DND-41 (cell line): ENCODE measurements around the gene SPEG.

Source experiments
- ATAC-seq: fragments of 200-7000 bp; cut with Tn5 transposase; 3 replicates; pipeline ENCODE4 v1.9.1; 2021; ENCODE audit warnings: low read depth; ENCODE audit not compliant: insufficient read depth
- DNase-seq: peaks from one replicate; pipeline ENCODE4 v3.0.0-alpha.2; 2020
- H2AFZ ChIP-seq: 2 replicates; pipeline ENCODE4 v1.6.0; 2012; ENCODE audit warnings: low read depth, low read length
- H3K27ac ChIP-seq: 2 replicates; pipeline ENCODE4 v1.5.1; 2012; ENCODE audit warnings: low read length, inconsistent platforms
- H3K27me3 ChIP-seq: fragments of 200-600 bp; sonication (generic); 2 replicates; pipeline ENCODE4 v1.6.0; 2012; ENCODE audit warnings: low read length, mild to moderate bottlenecking, inconsistent platforms; ENCODE audit not compliant: insufficient read depth, poor library complexity
- H3K36me3 ChIP-seq: 2 replicates; pipeline ENCODE4 v1.5.1; 2012; ENCODE audit warnings: low read length, inconsistent platforms; ENCODE audit not compliant: insufficient read depth
- H3K4me1 ChIP-seq: 2 replicates; pipeline ENCODE4 v1.5.1; 2012; ENCODE audit warnings: mild to moderate bottlenecking, low read length; ENCODE audit not compliant: insufficient read depth
- H3K4me2 ChIP-seq: 2 replicates; pipeline ENCODE4 v1.6.0; 2012; ENCODE audit warnings: mild to moderate bottlenecking, moderate library complexity, low read length, inconsistent platforms; ENCODE audit not compliant: insufficient read depth
- H3K4me3 ChIP-seq, 2 experiments: fragments of 200-600 bp in 1 of 2; shearing (Covaris generic) in 1 of 2; 2 replicates each; pipeline ENCODE4 v1.5.1; 2012 to 2016; ENCODE audit warnings: inconsistent platforms in 2 of 2, low read length in 2 of 2, mild to moderate bottlenecking in 2 of 2, low read depth in 1 of 2, moderate library complexity in 1 of 2
- H3K79me2 ChIP-seq: 2 replicates; pipeline ENCODE4 v1.6.0; 2012; ENCODE audit warnings: low read length, inconsistent platforms; ENCODE audit not compliant: insufficient read depth
- H3K9ac ChIP-seq: 2 replicates; pipeline ENCODE4 v1.6.0; 2012; ENCODE audit warnings: low read depth, mild to moderate bottlenecking, inconsistent platforms, low read length, moderate library complexity
- H3K9me3 ChIP-seq: 2 replicates; pipeline ENCODE4 v1.5.1; 2012; ENCODE audit warnings: low read length, moderate library complexity, mild to moderate bottlenecking, inconsistent platforms; ENCODE audit not compliant: insufficient read depth, severe bottlenecking
- H4K20me1 ChIP-seq: 2 replicates; pipeline ENCODE4 v1.6.0; 2012; ENCODE audit warnings: low read length; ENCODE audit not compliant: insufficient read depth
- EZH2 ChIP-seq: IDR thresholded peaks from 3 replicates; pipeline ENCODE4 v1.6.1; 2012; ENCODE audit warnings: borderline replicate concordance, low read depth, mild to moderate bottlenecking, moderate library complexity, low read length, inconsistent platforms; ENCODE audit not compliant: severe bottlenecking
- TF ChIP-seq, protein P1 (sequence below): IDR thresholded peaks from 2 replicates; pipeline ENCODE4 v1.5.1; 2012; ENCODE audit warnings: borderline replicate concordance, low read length, moderate library complexity, mild to moderate bottlenecking; ENCODE audit not compliant: poor library complexity, severe bottlenecking; ENCODE audit errors: extremely low read depth

Gene SPEG

DNA sequence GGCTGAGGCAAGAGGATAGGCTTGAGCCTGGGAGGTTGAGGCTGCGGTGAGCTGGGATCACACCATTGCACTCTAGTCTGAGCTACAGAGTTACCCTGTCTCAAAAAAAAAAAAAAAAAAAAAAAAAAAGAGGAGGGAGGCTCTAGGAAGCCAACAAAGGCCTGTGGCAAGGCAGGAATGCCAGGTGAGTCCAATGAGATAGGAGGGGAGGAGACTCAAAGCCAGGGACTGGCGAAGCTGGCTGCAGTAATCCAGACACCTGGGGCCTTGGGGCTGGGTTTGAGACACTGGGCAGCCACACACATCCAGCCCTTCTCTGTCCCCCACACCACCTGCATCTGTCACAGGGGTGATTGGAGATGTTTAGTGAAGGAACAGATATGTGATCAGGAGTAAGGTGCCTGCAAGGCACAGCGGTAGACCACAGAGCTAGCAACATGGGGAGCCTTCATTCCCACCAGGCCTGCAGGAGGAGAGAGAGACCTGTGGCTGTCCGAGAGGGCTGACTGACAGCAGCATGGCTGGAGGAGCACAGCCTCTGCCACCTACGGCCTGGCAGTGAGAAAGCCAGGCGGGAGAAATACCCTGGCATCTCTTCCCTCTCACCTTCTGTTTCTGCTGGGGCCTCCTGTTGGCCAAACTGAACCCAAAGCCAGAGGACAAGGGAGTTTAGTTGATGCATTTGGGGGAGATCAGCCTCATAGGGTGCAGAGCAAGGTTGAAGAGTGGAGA is 99.5 kb downstream of the SPEG start:
- no peak overlapping the region for H3K4me3 ChIP-seq
- H3K9me3 ChIP-seq: no peaks in the 10 kb centered on the region
- TF ChIP-seq, protein P1, sequence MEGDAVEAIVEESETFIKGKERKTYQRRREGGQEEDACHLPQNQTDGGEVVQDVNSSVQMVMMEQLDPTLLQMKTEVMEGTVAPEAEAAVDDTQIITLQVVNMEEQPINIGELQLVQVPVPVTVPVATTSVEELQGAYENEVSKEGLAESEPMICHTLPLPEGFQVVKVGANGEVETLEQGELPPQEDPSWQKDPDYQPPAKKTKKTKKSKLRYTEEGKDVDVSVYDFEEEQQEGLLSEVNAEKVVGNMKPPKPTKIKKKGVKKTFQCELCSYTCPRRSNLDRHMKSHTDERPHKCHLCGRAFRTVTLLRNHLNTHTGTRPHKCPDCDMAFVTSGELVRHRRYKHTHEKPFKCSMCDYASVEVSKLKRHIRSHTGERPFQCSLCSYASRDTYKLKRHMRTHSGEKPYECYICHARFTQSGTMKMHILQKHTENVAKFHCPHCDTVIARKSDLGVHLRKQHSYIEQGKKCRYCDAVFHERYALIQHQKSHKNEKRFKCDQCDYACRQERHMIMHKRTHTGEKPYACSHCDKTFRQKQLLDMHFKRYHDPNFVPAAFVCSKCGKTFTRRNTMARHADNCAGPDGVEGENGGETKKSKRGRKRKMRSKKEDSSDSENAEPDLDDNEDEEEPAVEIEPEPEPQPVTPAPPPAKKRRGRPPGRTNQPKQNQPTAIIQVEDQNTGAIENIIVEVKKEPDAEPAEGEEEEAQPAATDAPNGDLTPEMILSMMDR: no peak
- H3K27me3 ChIP-seq: peaks cover 16% of the 10 kb centered on the region
- no peak overlapping the region for H3K4me2 ChIP-seq
- H3K9ac ChIP-seq: no peak overlapping the region
- no peaks in the 10 kb centered on the region; the same call in 1 of the 2 replicates for H3K36me3 ChIP-seq
- ATAC-seq (no peak), DNase-seq (no peak)
- H3K4me1 ChIP-seq: no peaks in the 10 kb centered on the region
- no peak overlapping the region for H2AFZ ChIP-seq
- no peaks in the 10 kb centered on the region for H3K79me2 ChIP-seq
- no peak overlapping the region for H3K27ac ChIP-seq
- H4K20me1 ChIP-seq: peaks cover 8% of the 10 kb centered on the region

DNA sequence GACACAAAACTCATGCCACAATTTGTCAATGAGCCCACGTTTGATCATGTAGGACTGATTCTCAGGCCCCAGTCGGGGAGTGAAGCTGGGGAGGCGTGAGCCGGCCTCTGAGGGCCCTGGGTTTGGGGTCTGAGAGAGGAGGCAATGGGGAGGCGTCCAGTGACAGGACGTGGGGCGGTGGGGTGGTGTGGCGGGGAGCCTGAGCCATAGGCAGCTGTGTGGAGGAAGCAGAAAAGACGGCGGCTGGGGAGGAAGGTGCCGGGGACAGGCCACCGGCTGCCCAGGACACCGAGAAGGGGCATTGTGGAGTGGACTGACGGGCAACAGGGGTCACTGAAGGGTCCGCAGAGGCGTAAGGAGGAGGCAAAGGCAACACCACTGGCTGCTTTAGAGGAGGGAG is 101.8 kb downstream of the SPEG start:
- TF ChIP-seq, protein P1: no peak
- TF ChIP-seq EZH2: no peak
- peaks cover 4% of the 10 kb centered on the region for H3K4me1 ChIP-seq
- DNase-seq (no peak), ATAC-seq (no peak)
- H3K9me3 ChIP-seq: no peaks in the 10 kb centered on the region
- no peak overlapping the region for H3K4me3 ChIP-seq
- no peak overlapping the region for H3K4me2 ChIP-seq
- H4K20me1 ChIP-seq: peaks cover 18% of the 10 kb centered on the region
- H3K79me2 ChIP-seq: no peaks in the 10 kb centered on the region
- H2AFZ ChIP-seq: no peak overlapping the region
- peaks cover 7% of the 10 kb centered on the region for H3K27me3 ChIP-seq
- H3K27ac ChIP-seq: no peak overlapping the region
- H3K36me3 ChIP-seq: peaks cover 18% of the 10 kb centered on the region
- H3K9ac ChIP-seq: no peak overlapping the region

DNA sequence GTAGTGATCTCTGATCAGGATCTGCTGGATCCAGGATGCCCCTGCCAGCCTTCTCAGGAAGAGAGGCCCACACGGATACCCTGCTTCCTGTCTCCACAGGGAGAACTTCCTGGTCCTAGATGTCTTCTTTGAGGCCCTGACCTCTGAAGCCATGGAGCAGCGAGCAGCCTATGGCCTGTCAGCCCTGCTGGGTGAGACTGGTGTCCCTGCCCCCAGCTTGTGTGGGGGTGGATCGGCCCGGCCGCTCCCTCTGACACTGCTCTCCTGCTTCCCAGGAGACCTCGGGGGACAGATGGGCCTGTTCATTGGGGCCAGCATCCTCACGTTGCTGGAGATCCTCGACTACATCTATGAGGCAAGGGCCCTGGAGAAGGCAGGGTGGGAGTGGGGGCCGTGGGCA is 102.3 kb downstream of the SPEG start:
- Histone ChIP-seq H3K4me3 (no peak overlapping the region), H3K4me2 (no peak overlapping the region), H3K9me3 (no peaks in the 10 kb centered on the region), H3K27ac (no peak overlapping the region), H3K4me1 (peaks cover 10% of the 10 kb centered on the region), H3K79me2 (no peaks in the 10 kb centered on the region), H3K27me3 (peaks cover 7% of the 10 kb centered on the region), H3K9ac (no peak overlapping the region), H3K36me3 (peaks cover 21% of the 10 kb centered on the region), H4K20me1 (peaks cover 23% of the 10 kb centered on the region), H2AFZ (no peak overlapping the region)
- TF ChIP-seq, protein P1: no peak
- TF ChIP-seq EZH2: no peak
- ATAC-seq (no peak), DNase-seq (no peak)
